ENCODE data around the gene SARM1. TPM values are rescaled to one million over a fixed set of nuclear protein-coding genes. Genes with fewer than 3 reads are reported as not detected.
"Not testable (repeated sequence)": the region's sequence is repeated elsewhere in the genome, so short reads cannot be mapped to it uniquely, and the experiment has no call there.

The SARM1 gene
- total RNA-seq, 2 donors from 2014 or later: 30.1 to 33.7 TPM

DNA sequence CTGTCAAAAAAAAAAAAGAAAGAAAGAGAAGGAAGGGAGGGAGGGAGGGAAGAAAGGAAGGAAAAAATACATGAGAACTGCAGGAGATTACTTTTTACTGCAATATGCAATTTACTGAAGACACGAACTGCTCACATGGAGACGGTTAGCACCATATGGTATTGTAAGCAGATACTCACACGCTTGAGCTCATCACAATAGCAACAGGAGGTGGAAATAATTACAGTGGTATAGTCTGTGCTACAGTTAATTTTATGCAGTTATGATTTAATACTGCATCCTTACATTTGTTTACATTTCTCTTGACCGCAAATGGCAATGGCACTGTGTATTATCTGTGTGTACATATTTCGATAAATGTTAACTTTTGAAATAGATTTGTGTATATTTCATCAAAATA, 55.9 kb downstream of the SARM1 start:
- H3K27ac Mint-ChIP-seq: no peak overlapping the region

DNA sequence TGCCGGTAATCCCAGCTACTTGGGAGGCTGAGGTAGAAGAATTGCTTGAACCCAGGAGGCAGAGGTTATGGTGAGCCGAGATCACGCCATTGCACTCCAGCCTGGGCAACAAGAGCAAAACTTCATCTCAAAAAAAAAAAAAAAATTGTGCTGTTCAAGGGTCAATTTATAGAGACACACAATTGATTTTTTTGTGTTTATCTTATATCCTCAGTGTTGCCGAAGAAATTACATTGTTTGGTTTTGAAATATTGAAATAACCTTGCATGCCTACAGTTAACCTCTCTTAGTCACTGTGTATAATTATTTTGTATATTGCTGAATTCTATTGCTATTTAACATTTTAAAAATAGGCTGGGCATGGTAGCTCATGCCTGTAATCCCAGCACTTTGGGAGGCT, 56.5 kb downstream of the SARM1 start:
- ATAC-seq (replicated peaks); H3K9me3 Mint-ChIP-seq; H3K27ac Mint-ChIP-seq; H3K36me3 Mint-ChIP-seq (ENCODE audit: low read depth); H3K4me3 Mint-ChIP-seq; H3K4me1 Mint-ChIP-seq: not testable (repeated sequence)
- H3K27me3 Mint-ChIP-seq: peaks cover 20% of the 10 kb centered on the region

More for the DNA sequence above, 55.9 kb downstream of the SARM1 start:
- H3K36me3 Mint-ChIP-seq (ENCODE audit: low read depth): no peaks in the 10 kb centered on the region
- H3K27me3 Mint-ChIP-seq: peaks cover 20% of the 10 kb centered on the region
- no peaks in the 10 kb centered on the region for H3K9me3 Mint-ChIP-seq
- H3K4me1 Mint-ChIP-seq: no peaks in the 10 kb centered on the region
- no peak for ATAC-seq (replicated peaks)
- no peak overlapping the region for H3K4me3 Mint-ChIP-seq

DNA sequence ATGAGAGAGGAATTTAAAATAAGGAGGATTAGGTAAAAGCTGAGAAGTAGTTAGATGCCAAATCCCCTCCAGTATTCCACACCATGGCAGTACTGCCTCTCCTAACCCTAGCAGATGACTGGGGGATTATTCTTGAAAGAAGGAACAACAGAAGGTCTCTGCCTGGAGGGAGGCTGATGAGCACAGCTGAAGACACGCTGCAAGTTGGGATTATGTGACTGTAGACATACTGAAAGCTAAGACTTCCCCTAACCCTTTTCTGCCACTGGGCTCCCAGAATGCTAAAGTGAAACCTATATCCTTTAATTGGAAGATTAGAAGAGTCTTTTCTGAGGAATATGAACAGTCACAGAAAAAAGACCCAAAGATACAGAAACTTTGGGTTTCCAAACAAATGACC, 62.2 kb downstream of the SARM1 start:
- H3K27ac Mint-ChIP-seq: no peak overlapping the region
- ATAC-seq (replicated peaks): no peak
- no peaks in the 10 kb centered on the region for H3K4me1 Mint-ChIP-seq
- no peaks in the 10 kb centered on the region for H3K36me3 Mint-ChIP-seq (ENCODE audit: low read depth)
- no peak overlapping the region for H3K4me3 Mint-ChIP-seq
- peaks cover 15% of the 10 kb centered on the region for H3K27me3 Mint-ChIP-seq
- H3K9me3 Mint-ChIP-seq: no peaks in the 10 kb centered on the region

DNA sequence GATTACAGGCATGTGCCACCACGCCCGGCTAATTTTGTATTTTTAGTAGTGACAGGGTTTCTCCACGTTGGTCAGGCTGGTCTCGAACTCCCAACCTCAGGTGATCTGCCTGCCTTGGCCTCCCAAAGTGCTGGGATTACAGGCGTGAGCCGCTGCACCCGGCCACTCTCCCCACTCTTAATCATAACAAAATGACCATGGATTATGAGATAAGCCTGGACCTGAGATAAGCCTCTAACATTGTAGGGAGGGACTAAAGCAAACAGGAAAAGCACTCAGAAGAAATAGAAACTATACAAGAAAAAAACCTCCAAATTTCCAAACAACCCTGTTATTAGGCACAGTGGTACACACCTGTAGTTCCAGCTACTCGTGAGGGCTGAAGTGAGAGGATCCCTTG, 62.8 kb downstream of the SARM1 start:
- peaks cover 15% of the 10 kb centered on the region for H3K27me3 Mint-ChIP-seq
- ATAC-seq (replicated peaks); H3K27ac Mint-ChIP-seq; H3K9me3 Mint-ChIP-seq; H3K36me3 Mint-ChIP-seq (ENCODE audit: low read depth); H3K4me3 Mint-ChIP-seq; H3K4me1 Mint-ChIP-seq: not testable (repeated sequence)

DNA sequence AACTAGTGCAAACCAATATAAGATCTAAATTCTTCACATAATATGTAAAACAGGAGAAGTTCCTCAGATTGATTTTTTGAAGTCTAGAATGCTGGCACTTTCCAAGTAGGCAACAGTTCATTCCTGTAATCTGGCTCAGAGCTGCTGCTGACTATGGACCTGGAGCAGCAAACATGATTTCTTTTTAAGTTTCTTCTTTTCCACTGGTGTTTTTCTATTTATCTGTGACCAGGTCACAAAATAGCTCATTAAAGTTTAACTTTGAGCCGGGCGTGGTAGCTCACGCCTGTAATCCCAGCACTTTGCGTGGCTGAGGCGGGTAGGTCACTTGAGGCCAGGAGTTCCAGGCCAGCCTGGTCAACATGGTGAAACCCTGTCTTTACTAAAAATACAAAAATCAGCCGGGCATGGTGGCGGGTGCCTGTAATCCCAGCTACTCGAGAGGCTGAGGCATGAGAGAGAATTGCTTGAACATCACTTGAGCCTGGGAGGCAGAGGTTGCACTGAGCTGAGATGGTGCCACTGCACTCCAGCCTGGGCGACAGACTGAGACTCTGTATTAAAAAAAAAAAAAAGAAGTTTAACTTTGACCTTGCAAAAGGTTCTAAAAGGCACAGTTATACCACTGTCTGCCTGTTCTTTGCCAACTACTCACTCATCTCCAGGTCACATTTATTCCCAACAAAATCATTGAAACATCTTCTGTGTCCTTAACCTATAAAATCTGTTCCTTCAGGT, 72.6 kb downstream of the SARM1 start:
- Mint-ChIP-seq H3K4me1 (no peaks in the 10 kb centered on the region), H3K4me3 (no peak overlapping the region), H3K27me3 (peaks cover 4% of the 10 kb centered on the region), H3K27ac (no peak overlapping the region), H3K36me3 (ENCODE audit: low read depth) (no peaks in the 10 kb centered on the region), H3K9me3 (no peaks in the 10 kb centered on the region)
- ATAC-seq (replicated peaks): no peak

DNA sequence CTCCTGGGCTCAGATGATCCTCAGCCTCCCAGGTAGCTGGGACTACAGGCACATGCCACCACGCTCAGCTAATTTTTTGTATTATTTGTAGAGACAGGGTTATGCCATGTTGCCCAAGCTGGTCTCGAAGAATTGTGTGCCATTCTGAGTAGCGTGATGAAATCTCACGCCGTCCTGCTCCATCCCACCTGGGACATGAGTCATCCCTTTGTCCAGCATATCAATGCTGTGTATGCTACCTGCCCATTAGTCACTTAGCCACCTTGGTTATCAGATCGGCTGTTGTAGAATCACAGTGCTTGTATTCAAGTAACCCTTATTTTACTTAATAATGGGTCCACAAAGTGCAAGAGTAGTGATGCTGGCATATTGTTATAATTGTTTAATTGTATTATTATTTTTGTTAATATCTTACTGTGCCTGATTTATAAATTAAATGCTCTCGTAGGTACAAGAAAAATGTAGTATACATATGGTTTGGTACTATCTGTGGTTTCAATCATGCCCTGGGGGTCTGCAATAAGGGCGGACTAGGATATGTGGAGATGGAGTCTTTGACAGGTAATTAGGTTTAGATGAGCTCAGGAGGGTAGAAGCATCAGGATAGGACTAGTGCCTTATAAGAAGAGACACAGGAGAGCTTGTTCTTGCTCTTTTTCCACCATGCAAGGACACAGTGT, 75.4 kb downstream of the SARM1 start:
- H3K9me3 Mint-ChIP-seq: no peaks in the 10 kb centered on the region
- H3K4me1 Mint-ChIP-seq: no peaks in the 10 kb centered on the region
- H3K27ac Mint-ChIP-seq: no peak overlapping the region
- H3K36me3 Mint-ChIP-seq (ENCODE audit: low read depth): no peaks in the 10 kb centered on the region
- no peak for ATAC-seq (replicated peaks)
- H3K4me3 Mint-ChIP-seq: no peak overlapping the region
- no peaks in the 10 kb centered on the region for H3K27me3 Mint-ChIP-seq

DNA sequence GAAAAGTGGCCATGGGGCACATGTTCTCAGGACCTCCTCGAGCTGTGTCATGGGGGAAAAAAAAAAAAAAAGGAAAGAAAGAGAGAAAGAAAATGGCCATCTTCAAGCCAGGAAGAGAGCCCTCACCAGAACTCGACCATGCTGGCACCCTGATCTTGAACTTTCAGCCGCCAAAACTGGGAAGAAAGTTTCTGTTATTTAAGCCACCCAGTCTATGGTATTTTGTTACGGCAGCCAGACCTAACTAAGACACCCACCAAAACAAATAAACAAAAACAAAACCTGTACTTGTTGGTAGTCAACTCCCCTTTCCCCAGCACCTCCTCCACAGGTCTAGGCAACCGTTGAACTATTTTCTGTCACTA, 75.9 kb downstream of the SARM1 start:
- Mint-ChIP-seq H3K27me3 (no peaks in the 10 kb centered on the region), H3K4me1 (no peaks in the 10 kb centered on the region), H3K27ac (no peak overlapping the region), H3K4me3 (no peak overlapping the region), H3K9me3 (no peaks in the 10 kb centered on the region), H3K36me3 (ENCODE audit: low read depth) (no peaks in the 10 kb centered on the region)
- ATAC-seq (replicated peaks): no peak

DNA sequence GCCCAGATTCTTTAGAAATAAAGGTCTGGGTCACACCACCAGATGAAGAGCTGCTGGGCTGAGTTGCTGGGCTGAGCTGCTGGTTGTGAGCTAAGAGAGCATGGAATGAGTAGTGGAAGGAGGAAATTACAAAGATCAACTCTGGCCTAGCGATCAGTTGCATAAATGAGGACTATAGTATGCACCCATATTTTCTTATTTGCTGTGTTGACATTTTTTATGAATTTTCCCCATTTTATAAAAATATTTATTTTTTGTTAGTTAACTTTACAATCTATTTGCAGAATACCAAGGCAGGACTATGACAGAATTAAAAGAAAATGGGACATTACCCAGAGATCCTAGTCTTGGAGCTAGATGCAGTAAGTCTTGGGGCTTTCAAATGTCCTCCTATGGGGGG, 78.4 kb downstream of the SARM1 start:
- no peaks in the 10 kb centered on the region for H3K36me3 Mint-ChIP-seq (ENCODE audit: low read depth)
- H3K4me1 Mint-ChIP-seq: no peaks in the 10 kb centered on the region
- no peak overlapping the region for H3K27ac Mint-ChIP-seq
- no peak overlapping the region for H3K4me3 Mint-ChIP-seq
- H3K27me3 Mint-ChIP-seq: peaks cover 5% of the 10 kb centered on the region
- H3K9me3 Mint-ChIP-seq: no peaks in the 10 kb centered on the region
- ATAC-seq (replicated peaks): no peak

Other genes with a start within 250 kb of the SARM1 start
- gene TMEM97, start 52.5 kb upstream of the SARM1 start, total RNA-seq: 10 to 100 TPM; 25.0 to 41.0 TPM
- 10 to 100 TPM; 17.5 to 21.3 TPM for gene IFT20, start 36.2 kb upstream of the SARM1 start, total RNA-seq
- 10 to 100 TPM; 24.9 to 30.0 TPM for gene TNFAIP1, start 35.9 kb upstream of the SARM1 start, total RNA-seq
- gene POLDIP2, start 14.2 kb upstream of the SARM1 start, total RNA-seq: 100 to 1,000 TPM in 1 of 2 donors, 10 to 100 TPM in 1; 48.9 to 109 TPM
- gene SEBOX, start 6.5 kb upstream of the SARM1 start, total RNA-seq: not detected
- gene VTN, start 1.4 kb upstream of the SARM1 start, total RNA-seq: under 1 TPM; 0.16 to 0.43 TPM
- 1 to 10 TPM; 2.5 to 4.4 TPM for gene SLC46A1, start 34.5 kb downstream of the SARM1 start, total RNA-seq
- not detected for gene SLC13A2, start 102.0 kb downstream of the SARM1 start, total RNA-seq
- gene FOXN1, start 134.7 kb downstream of the SARM1 start, total RNA-seq: not detected
- gene UNC119, start 180.9 kb downstream of the SARM1 start, total RNA-seq: 10 to 100 TPM; 39.1 to 67.7 TPM
- 10 to 100 TPM; 33.2 to 38.9 TPM for gene PIGS, start 199.8 kb downstream of the SARM1 start, total RNA-seq
- gene ALDOC, start 205.2 kb downstream of the SARM1 start, total RNA-seq: 100 to 1,000 TPM in 1 of 2 donors, 10 to 100 TPM in 1; 55.0 to 335 TPM
- 100 to 1,000 TPM; 140 to 195 TPM for gene SPAG5, start 227.3 kb downstream of the SARM1 start, total RNA-seq
- 10 to 100 TPM; 25.5 to 36.3 TPM for gene RSKR, start 242.5 kb downstream of the SARM1 start, total RNA-seq

Measured in activated T-helper 17 cell treated with anti-CD3 and anti-CD28 coated beads, Interleukin-2, amount 50 U/mL, for 72 hours (primary cell).